Brain pericyte (primary cell): ENCODE data around the gene MPDZ.

Experiments used
- DNase-seq: peaks from one replicate; pipeline ENCODE4 v3.0.0-alpha.2; 2012; ENCODE audit warnings: low read depth, low spot score

MPDZ gene, protein sequence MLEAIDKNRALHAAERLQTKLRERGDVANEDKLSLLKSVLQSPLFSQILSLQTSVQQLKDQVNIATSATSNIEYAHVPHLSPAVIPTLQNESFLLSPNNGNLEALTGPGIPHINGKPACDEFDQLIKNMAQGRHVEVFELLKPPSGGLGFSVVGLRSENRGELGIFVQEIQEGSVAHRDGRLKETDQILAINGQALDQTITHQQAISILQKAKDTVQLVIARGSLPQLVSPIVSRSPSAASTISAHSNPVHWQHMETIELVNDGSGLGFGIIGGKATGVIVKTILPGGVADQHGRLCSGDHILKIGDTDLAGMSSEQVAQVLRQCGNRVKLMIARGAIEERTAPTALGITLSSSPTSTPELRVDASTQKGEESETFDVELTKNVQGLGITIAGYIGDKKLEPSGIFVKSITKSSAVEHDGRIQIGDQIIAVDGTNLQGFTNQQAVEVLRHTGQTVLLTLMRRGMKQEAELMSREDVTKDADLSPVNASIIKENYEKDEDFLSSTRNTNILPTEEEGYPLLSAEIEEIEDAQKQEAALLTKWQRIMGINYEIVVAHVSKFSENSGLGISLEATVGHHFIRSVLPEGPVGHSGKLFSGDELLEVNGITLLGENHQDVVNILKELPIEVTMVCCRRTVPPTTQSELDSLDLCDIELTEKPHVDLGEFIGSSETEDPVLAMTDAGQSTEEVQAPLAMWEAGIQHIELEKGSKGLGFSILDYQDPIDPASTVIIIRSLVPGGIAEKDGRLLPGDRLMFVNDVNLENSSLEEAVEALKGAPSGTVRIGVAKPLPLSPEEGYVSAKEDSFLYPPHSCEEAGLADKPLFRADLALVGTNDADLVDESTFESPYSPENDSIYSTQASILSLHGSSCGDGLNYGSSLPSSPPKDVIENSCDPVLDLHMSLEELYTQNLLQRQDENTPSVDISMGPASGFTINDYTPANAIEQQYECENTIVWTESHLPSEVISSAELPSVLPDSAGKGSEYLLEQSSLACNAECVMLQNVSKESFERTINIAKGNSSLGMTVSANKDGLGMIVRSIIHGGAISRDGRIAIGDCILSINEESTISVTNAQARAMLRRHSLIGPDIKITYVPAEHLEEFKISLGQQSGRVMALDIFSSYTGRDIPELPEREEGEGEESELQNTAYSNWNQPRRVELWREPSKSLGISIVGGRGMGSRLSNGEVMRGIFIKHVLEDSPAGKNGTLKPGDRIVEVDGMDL (N-terminal part only)

DNA sequence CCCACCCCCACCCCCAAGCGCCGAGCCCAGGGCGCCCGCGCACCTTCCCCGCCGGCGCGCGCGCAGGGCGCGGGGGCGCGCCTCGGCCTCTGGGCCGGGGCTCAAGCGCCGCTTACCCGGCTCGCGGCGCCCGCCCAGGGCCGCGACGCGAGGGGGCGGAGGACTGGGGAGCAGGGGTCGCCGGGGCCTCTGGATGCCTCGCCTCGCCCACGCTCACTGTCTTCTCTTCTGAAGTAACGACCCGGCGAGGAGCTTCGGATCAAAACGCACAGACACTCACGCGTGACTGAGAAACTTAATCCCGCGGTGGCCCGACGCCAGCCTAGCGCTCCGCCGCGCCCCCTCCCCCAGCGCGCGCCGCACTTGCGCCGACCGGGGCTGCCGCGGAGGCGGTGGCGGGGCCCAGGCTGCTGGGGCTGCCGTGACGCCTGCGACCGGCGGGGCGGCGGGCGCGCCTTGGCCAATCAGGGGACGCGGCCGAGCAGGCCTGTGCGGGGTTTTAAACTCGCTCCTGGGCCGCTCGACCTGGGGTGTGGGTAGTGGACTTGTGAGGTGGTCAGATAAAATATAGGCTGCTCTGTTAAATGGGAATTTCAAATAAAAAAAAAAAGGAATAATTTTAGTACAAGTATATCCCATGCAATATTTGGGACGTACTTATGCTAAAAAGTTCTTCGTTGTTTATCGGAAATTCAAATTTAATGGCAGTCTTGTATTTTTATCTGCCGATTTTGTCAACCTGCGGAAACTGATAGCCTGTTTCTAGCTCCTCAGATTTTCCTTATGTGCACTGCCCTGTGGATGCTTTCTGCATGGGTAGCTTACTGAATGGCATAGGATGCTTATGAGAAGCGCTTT is at the start of gene MPDZ:
Gene MPDZ (minus strand): TSS at position 409 of the 858 bp plus-strand sequence. CDS start 29,377 bp downstream, outside the sequence.
- DNase-seq, result no peak

DNA sequence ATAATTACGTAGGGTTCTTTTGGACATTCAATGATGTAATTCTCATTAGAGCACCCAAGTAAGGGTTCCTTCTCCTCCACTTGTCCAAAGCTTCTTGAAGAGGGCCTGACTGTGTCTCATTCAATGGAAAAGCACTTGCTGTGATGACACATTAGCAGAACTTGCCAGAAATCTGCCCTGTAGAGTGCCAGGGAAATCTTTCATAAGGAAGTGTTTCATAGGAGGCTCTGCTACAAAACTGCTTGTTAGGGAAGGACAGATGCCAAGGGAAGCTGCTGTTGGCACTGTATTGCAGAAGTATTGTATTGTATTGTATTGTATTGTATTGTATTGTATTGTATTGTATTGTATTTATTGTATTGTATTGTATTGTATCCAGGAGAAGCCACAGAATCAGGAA is 45.5 kb upstream of the MPDZ start:
- DNase-seq, result no peak

DNA sequence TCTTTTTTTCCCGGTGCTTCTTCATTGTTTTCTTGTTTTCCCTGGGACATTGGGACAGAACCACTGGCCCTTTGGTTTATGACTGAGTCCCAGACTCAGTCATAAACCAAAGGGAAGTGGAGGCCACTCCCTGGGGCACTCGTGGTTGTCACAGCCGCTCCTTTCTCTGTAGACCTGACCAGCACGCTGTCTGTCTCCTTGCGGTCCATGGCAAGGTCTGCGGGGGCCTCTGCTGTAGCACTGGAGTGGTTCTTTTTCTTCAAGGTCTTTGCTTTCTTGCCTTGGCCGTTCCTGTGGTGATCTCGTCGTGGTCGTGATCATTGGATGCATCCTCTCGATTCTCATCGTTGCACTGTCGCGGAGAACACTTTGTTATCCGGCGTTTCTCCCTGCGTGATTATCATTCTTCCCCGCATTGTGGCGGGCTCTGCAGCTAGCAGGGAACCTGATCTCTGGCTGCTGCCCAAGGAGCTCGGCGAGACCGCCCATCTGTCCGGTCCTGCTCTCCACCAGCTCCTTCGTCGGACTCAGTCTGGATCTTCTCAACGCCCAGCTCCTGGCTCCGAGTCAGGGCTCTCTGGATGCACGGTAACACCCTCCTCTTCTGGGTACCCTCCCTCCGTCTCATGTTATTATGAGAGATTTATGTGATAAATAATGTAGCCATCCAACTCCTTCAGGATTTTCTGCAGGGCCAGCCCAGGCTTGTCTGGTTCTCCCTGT is 43.5 kb upstream of the MPDZ start:
- DNase-seq, result no peak

DNA sequence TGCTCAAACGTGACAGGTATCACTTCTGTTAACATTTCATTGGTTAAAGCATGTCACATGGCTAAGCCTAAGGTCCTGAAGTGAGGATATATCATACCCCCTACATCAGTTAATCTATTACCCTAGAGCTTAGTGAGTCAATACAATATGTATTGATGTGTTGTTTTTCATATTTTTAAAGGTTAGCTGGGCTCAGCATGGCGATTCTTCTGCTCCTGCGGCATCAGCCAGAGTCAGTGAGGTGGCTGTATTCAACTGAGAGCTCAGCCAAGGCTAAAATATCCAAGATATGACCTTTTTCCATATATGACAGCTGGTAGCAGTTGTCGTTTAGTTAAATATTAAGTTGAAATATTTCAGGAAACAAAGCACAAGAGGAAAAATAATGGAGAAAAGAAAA is 38.5 kb upstream of the MPDZ start:
- no peak for DNase-seq

DNA sequence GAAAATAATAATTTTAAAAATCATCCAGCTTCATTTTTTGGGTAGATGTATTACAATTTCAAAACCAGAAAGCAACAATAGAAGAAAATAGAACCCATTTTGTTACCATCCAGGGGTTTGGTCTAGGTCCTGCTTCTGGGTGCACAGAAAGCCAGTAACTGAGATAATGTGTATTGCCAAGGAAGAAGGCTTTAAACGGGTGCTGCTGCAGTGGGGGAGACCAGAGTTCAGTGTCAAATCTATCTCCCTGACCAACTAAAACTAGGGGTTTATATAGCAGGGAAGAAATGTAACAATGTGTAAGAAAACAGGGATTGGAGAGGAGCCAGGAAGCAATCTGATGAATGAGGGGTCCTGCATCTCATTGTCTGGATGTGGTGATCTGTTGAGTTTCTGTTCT is 17.5 kb upstream of the MPDZ start:
- DNase-seq, result no peak

DNA sequence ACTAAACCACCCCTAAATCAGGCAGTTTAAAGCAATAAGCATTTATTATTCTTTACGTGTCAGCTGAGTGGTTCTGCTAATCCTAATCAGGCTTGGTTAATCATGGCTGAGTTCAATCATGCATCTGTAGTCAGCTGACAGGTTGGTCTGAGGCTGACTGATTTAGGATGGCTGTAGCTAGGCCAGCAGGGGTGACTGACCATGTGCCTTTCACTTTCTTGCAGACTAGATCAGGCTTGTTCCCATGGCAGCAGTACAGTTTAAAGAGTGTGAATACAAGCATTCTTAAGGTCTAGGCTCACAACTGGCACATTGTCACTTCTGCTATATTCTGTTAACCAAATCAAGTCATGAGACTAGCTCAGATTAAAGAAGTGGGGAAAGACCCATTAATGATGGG is 16.1 kb upstream of the MPDZ start:
- DNase-seq, result no peak

DNA sequence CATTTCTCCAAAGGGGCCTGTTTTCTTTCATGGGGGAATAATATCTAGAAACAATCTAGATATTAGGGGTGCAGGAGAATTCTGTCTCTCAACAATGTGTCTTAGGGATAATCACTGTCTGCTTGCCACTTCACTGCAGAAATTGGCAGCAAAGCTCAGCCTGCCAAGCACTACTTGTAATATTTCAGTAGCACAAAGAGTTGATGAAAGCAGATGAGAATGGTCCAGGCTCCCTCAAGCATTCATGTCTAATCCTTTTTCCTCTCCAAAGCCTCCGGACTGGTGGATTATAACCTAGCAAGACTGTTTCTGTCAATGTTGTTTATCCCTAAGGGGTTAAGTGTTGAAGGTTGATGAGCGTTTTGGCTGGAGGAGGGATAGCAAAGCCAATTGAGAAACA is 13.3 kb upstream of the MPDZ start:
- no peak for DNase-seq

DNA sequence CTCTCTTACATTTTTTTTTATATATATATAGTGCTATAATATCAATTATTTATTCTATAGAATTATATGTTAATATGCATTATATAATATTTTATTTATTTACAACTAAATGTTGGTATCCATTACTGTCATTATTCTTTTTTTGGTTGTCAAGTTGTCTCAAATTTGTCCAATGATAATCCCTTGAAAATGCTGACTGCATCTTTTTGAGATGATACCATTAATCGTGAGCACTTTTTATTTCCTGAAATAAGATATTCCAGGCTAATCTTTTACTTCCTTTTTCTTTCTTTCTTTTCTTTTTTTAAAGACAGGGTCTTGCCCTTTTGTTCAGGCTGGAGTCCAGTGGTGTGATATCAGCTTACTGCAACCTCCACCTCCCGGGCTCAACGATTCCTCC is 12.7 kb upstream of the MPDZ start:
- no peak for DNase-seq

DNA sequence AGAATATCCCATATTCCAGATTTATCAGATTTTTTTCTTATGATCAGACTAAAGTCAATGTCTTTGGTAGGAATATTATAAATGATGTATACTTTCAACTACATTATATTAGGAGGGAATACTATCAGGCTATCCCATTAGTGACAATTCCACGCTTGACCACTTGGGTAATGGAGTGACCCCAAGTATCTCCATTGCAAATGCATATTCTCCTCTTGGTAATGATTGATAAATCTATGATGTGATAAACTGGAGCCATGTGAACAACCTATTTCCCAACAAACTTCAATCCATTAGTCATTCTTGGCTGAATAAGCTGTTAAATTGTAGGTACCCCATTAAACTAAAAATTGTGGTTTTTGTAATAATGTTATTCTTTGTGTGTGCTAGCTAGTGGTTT is 12.2 kb upstream of the MPDZ start:
- no peak for DNase-seq

DNA sequence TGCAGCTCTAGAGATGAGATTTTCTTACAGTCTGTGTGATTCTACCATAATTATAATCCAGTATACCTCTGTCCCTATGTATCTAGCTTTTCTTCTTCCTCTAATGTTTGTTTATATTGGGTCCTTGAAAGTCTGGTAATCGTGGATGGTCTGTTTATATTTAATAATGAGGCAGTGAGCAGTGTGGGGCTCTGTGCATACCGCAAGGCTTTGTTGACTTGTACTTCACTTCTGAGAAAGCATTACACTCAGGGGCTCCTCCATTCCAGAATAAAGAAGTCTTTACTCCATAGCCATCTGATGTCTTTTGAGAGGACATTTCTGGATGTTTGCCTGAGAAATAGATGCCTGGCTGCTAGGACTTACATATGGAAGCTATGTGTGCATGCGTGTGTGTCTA is 4.5 kb upstream of the MPDZ start:
- DNase-seq, result no peak

DNA sequence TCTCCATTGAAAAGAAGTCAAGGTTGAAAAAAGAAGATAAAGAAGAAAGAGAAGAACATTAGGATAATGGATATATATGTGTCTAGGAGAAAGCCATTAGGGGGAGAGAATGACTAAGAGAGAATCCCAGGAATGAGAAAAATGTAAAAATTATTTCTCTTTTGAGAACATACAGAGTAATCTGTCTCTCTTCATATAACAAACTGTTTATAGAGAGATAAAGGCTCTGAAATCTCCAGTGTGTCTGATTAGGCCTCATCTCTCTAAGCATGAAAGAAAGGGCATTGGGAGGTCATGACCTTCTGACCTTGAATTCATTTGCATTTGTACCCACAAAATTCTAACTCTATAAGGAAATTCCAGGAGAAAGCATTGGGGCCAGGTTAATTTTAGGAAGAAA is 3.5 kb upstream of the MPDZ start:
- no peak for DNase-seq

DNA sequence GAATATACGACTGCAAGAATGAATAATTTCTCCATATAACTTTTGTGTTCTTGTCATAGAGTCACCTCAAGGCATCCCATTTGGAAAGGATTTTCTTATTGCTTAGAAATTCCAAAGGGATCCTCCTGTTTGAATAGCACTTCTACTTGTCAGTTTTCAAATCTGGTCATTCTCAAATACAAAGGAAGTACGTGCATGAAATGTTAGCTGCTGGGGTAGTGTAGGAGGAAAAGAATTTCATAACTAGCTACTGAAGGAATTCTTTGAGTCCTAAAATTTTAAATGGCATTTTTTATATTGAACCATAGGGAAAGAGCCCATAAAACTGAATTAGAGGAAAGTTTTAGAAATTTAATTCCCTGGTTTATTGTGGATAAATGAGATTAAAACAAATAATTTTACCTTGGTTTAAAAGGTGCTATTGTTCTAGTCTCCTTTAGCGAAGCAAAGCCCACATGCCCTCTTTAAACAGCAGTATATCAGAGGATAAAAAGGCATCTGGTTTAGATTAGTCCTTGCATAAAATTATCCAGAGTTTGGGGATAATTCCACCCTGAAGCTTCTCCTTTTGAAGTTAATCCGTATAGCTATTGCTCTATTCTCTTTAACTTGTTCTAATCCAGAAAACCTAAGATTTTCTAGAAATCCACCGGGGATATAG is 2.0 kb upstream of the MPDZ start:
- no peak for DNase-seq

DNA sequence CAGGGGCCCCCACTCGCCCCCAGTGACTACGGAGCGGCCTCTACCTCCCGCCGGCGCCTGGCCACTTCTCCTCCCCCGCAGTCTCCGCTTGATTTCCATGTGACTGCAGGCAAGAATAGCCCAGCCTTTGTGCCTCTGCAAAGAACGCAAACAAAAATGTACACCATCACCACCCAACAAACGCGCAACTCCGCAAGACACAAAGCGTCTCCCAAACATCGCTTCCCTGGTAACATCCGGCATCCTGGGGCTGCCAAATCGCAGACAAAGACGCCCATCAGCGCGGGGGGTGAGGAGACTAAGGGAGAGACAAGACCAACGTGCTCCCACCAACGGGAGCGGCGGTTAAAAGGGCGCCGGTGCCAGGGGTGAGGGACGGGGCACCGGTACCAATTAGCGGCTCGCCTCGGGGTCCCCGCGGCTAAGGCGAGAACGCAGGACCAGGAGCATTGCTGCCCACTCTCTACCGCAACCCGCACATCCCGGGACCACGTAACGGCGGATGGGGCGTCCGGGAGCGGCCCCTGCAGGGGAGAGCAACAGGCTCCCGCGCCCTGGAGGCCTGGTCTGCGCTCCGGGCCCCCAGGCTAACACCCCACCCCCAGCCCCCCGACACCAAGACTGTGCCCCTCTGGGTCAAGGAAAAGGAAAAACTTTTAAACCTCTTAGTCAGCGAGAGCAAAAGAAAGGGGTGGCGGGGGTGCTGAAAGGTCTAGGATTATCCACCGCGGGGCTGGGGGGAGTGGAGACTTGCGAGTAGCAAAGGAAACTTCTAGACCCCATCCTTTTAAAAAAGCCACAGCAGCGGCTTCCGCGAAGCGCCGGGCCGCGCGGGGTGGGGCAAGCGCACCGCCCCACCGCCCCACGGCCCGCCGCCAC is 885 bp downstream of the MPDZ start:
- no peak for DNase-seq

DNA sequence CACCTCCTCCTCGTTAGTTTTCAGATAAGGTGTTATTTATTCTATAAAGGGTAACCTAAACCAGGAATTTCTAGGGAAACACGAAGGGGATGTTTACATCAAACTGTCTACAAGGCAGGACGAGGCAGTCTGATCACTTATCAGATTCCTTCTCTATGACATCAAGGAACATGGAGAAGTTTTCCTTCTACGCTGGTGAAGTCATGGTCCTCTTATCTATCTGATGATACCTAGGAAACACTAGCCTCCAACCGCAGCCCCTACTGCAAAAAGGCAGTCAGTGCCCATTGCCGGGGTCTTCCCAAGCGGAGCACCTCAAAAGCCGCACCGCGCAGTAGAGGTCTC is 1.5 kb downstream of the MPDZ start:
- no peak for DNase-seq

DNA sequence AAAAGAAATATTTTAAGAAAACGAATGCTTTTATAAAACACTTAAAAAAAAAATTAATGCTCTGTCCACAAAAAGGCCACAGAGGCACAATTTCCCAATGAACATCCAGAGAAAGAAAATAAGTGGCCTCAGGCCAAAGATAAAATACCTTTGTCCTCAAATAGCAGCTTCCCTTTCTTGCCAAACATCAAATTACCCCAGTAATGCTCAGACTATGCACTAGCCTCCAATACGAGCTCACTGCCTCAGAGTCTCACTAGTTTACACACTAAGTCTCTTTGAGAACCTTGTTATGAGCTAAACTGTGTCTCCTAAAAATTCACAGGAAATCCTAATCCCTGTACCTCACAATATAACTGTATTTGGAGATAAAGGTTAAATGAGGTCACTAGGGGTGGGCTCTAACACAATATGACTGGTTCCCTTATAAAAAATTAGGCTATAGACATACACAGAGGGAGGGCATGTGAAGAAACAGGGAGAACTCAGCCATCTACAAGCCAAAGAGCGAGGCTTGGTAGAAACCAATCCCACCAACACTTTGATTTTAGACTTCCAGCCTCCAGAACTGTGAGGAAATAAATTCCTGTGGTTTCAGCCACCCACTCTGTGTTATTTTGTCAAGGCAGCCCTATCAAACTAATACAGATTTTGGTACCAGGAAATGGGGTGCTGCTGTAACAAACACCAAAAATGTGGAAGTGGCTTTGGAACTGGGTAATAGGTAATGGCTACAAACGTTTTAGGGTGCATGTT is 4.4 kb downstream of the MPDZ start:
- no peak for DNase-seq

DNA sequence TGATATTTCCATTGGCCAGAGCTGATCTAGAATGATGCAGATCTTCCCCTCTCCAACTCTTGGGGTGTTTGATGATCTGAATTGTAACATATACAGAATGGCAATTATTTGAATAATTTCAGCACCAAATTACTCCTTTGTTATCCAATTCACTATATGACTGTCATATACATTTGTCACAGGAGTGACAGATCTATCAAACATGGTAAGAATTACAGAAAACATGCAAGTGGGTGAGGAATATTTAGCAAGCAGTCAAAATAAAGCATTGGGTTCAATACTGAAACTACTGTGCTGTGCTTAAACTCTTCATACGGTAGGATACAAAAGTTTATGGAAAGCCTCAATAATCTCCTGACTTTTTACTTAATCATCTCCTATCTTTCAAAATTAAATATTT is 8.8 kb downstream of the MPDZ start:
- DNase-seq, result no peak

DNA sequence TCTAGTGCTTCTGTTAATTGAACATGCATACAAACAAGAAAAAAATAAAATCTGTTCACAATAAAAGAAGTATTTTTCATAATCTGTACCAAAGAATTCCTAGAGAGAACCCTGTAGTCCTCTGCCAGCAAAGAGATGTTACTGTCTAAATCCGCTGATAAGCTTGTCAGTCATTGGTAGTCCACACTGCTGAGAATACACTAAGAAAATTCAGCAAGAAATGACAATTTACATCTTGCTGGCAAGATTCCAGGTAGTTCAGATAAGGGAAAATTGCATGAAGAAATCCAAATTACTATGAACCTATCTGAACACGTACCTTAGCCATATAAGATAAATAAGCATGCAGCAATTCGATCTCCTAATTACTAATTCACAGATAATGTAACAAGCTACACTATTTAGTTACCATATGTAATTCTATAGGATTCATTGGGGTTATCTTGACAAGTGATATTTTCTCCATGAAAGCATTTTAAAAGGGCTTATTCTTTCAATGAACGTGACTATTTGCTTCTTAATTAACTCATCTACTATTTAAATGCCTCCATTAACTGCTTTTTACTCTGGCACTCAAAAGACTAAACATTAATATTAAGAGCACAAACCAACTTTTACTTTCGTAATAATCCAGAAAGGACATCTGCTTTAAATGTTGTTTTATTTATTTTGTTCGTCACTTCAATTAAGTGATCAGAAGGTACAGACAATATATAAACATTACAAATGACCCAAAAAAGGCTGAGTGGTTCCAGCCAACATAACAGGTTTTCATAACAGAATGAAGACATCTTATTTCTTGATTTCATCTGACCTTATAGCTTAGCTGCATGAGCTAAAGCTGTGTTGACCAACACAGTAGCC is 9.7 kb downstream of the MPDZ start:
- no peak for DNase-seq
